GM18520 (cell line): ENCODE data around the gene DIRAS1.

ENCODE experiments used
- ATAC-seq: cut with Tn5 transposase; IDR thresholded peaks from one replicate; pipeline ENCODE4 v1.9.1; 2021; ENCODE audit not compliant: unreplicated experiment

DIRAS1 gene

DNA sequence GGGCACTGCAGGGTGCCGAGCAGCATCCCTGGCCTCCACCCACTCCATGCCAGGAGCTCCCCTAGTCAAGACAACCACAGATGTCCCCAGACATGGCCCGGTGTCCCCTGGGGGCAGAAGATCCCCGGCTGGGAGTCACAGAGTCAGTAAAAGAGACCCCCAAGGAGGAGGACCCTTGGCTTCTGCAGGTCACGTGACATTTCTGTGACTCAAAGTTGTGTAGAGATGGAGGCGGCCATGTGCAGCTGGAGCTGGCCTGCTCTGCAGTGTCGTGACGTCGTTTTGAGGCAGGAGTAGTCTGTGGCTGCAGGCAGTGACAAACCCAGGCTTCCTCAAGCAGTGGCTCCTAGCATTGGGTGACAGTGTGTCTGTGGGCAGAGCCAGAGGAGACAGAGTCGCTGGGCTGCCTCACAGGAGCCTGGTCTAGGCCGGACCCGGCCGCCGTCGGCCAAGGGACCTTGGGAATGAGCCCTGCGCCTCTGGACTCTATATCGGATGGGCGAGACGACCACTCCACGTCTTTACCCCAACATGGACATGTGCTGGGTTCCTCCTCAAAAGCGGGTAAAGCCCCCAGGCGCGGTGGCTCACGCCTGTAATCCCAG lies 7.7 kb upstream of the DIRAS1 start:
- ATAC-seq: no peak

DNA sequence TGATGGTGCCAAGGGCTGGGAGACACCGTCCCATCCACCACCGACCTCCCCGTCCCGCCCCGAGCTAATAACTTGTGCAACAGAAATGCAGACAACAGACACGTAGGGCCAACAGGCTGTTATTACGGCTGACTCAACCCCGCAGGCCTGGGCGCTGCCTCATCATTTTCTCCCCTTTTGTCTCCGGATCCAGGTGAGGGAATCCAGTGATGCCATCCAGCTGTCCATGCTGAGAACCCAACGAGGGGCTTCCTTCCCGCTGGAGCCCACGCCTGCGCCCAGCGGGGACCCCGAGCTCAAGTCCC lies 6.4 kb upstream of the DIRAS1 start:
- ATAC-seq: no peak

DNA sequence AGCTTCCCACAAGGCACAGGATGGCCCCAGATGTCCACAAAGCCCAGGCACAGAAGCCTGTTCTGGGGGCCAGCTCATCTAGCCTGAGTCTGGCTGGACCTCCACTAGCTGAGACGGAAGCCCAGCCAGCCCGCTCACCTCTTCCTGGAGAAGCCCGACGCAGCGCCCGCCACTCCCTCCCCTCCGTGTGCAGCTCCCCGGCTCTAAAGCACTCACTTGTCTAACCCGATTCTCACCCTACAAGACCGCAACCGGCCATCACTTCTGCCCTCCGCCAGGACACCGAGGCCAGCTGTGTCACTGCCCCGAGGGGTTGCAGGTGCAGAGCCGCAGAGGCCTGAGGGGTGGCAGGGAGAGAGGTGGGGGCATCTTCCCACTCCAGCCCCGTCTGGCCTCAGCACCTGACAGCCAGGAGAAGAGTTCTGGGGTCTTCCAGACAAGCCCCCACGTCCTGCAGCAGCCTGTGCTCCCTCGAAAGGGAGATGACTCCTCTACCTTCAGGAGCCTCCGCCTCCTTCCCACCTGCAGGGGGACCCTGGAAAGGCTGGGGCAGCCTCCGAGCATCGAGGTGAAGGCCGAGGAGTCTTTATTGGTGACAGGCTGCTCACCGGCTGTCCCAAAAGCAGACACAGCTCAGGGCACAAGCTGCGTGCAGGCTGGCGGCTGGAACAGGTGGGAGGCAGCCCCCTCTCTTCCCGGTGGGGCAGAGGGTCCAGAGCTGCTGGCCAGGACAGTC lies 5.9 kb upstream of the DIRAS1 start:
- ATAC-seq: no peak

GRCh38 chr19:2726160-2726855 lies 5.1 kb upstream of the DIRAS1 start:
- no peak for ATAC-seq

DNA sequence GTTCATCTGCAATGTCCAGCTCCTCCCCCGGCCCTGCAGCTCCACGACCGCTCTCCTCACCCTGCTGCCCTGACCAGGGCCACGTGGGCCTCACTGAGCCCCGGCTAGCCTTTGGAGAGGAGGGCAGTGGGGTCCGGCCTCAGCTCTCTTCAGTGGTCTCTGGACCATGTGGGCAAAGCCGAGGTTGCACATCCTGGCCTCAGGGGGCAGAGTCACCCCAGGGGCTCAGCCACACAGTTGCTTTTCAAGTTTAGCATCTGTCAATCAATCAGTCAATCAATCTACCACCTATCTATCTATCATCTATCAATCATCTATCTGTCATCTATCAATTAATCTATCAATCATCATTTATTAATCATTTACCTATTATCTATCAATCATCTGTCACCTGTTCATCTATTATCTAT lies 3.0 kb upstream of the DIRAS1 start:
- no peak for ATAC-seq

DNA sequence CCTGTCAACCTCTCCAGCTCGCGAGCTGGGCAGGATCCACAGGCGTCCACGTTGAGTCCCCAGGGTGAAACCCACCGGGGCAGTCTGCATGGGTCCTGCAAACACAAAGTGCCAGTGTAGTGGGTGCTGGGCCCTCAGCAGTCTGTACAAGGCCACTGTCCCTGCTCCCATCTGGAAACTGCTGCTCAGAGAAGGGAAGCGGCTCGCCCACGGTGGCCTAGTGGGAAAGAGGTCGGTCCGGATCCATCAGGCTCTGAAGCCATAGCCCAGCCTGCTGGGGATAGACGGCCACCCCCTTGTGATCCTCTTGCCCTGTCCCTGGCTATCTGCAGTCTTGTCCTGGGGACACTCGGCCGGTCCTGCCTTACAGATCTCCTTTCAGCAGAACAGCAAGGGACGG lies 2.6 kb upstream of the DIRAS1 start:
- ATAC-seq: no peak

DNA sequence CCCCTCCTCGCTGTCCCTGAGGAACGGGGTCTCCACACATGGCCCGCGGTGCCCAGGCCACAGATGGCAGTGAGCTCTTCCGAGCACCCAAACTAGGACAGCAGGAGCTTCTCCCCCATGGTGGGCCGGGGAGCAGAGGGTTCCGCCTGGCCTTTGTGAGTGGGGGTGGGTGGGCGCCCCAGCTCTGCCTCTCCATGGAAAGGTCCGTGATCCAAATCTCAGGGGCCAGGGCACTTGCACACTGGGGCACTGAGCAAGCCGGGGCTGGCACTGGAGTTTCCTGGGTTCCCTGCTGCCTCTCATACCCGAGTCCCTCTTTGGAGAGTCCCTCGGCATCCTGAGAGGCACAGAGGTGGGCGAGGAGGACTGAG lies 2.2 kb upstream of the DIRAS1 start:
- no peak for ATAC-seq

- no peak for ATAC-seq
Measured at GRCh38 chr19:2722541-2723344, 1.6 kb upstream of the DIRAS1 start.

DNA sequence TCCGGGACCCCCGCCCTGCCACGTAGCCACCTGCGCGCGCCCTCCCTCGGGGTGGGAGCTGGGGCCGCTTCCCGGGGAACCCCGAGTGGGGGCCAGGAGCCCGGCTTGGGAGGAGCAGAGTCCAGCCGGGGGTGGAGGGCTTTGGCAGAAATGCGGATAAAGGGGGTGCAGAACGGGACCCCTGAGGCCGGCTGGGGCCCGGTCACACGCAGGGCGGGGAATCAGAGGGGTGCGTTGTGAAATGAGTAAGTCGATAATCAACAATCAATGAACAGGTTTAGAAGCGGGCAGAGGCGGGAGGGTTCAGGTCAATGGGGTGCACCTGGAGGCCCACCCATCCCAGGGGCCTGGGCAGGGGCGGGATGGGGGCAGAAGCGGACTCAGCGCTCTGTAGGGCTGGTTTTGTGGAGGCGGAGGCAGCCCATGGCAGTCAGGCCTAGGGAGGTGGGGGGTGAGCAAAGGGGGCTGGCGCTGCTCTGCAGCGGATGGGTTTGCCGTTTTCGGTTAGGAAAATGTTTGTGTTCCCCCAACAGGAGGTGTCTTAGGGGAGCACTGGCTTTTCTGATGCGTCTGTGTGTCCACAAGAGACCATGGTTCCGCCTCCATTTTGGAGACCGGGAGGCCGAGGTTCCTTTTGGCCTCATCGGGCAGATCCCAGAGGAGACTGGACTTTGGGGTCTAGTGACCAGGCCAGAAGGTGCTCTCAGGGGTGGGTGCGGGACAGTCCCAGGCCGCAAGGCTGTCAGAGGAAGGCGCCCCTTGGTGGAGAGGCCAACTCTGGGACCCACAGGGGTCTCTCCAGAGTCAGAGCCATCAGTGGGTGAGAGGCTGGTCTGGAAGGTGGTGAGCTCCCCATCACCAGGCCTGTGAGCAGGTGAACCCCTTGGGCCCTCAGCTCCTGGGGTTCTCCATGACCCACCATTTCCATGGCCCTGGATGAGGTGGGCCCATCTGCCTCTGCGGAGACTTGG lies 683 bp upstream of the DIRAS1 start:
- no peak for ATAC-seq

DNA sequence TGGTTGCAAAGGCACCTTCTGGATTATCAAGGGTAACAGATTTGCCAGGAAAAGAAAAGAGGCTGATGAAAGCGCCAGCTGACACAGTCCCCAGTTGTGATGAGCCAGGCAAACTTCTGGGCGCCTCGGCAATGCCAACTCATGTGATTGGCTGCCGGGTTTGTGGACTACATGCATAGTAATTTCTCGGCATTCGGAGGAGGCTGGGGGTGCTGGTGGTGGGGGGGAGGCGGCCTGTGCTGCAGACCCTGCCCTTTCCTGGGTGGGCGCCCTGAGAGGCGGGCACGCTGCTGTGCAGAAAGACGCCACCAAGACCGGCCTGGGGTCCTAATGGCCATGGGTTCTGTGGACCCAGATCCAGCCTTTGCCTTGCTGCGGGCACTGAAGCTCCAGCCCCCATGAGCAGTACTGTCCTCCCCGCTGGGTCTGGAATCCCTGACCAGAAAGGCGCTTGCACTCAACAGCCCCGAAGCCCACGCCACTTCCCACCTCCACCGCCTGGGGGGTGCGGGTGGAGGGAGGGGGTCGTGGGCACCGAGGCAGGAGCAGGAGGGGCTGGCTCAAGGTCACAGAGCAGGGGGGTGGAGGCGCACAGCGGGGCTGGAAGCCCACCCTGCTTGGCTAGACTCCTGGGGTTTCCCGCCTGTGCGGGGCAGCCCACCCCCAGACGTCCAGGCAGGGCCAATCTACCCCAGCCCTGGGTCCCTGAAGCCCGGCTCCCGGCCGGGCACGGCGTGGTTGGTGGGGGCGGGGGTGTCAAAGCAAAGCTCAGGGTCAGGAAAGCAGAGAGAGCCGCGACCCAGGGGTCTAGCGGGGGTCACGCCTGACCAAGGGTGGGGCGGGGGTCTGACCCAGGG lies 1.0 kb downstream of the DIRAS1 start:
- no peak for ATAC-seq

GRCh38 chr19:2719232-2719735 lies 1.9 kb downstream of the DIRAS1 start:
- ATAC-seq: no peak

DNA sequence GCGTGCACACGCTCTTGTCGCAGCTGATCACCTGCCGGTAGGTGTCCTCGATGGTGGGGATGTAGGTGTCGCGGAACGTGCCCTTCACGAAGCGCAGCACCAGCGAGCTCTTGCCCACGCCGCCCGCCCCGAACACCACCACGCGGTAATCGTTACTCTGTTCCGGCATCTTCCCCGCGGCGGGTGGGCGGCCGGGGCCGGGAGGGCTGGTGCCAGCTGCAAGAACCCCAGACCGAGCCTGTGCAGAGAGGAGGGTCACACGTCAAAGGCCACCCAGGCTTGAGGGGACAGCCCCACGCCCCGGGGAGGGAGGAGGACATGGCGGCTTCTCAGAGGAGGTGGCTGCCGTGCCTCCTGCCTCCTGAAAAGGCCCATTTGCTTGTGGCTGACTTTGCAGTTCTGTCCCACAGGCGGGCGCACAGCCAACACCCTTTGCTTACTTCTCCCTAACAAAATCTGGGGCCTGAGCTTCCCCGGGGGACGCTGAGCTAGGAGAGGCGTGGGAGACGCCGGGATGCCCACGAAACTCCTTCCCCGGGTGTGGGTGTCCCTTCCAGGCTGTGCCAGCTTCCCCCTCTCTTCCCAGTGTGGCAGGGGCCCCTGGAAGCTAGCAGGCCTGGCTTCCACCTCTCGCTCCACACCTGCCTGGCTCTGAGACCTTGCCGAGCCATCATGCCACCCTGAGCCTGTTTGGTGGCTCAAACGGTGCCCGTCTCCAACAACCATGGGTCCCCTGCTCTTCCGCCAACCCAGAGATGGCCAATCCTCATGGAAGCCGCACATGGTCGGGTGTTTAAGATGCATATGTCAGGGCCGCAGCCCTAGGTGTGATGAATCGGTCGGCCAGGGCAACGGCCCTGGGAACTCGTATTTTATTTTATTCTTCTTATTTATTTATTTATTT lies 3.3 kb downstream of the DIRAS1 start:
- no peak for ATAC-seq

DNA sequence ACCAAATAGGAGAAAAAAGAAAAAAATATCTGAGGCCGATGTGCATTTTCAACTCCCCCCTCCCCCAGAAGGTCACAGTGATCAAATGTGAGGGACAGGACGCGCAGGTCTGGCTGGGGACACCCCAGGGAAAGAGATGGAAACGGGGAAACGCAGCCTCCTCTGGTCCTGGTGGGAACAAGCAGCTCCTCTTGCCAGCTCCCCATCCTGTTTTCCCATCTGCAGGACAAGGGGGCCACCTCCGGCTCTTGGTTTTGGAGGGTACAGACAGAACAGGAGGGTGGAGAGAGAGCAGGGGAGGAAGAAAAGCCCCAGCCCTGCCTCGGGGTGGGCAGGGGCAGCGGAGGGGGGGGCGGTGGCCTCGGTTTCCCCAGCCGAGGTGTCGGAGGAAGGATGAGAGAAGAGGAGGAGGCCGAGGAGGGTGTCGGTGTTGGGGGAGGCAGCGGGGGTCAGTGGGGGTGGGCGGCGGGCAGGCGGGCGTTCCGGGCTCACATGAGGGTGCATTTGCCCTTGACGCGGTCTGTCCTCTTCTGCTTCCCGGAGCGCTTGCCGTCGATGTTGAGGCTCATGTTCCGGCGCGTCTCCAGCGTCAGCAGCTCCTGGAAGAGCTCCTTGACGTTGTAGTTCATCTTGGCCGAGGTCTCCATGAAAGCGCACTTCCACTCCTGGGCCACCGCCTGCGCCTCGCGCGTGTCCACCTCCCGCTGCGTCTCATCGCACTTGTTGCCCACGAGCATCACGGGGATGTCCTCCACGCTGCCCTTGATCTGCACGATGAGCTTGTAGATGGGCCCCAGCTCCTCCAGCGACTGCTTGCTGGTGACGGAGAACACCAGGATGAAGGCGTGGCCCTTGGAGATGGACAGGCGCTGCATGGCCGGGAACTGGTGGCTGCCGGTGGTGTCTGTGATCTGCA lies 4.2 kb downstream of the DIRAS1 start:
- ATAC-seq: no peak

DNA sequence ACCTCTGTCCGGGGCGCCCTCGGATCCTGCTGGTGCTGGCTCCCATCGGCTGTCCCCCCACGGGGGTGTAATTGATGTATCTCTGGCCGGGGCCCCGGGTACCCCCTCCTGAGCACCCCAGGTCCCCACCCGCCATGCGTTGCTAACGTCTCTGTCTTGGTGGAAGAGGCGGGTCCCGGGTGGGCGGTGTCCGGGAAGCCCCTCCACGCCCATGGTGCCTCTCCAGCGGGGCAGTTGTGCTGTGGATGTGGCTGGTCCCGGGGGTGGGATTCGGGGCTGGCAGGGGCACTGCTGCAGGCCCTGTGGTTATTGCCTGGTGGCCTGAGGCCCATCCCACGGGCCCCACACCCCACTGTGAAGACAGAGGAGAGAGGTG lies 4.9 kb downstream of the DIRAS1 start:
- no peak for ATAC-seq

GRCh38 chr19:2715470-2716274 lies 5.5 kb downstream of the DIRAS1 start:
- no peak for ATAC-seq

GRCh38 chr19:2714531-2715269 lies 6.5 kb downstream of the DIRAS1 start:
- no peak for ATAC-seq
